GM12878 (cell line): ENCODE data around the gene RPLP2. TPM values are rescaled to one million over a fixed set of nuclear protein-coding genes. Genes with fewer than 3 reads are reported as not detected.

Source experiments
- ATAC-seq: fragments of 200-7000 bp; cut with Tn5 transposase; 3 replicates; pipeline ENCODE4 v1.9.1; 2020; ENCODE audit warnings: mild to moderate bottlenecking, moderate library complexity
- BruUV-seq: library from RNA; stranded (reverse); fragments of 400-500 nt; replicated peaks from 2 replicates; lab custom pipeline; 2021; lab: Mats Ljungman, UMichigan
- CTCF ChIA-PET: fragments of 300-600 bp; sonication (Branson Sonifier 250); formaldehyde crosslinking; extraction: SDS; loops from one replicate; lab custom pipeline; 2021; ENCODE audit warnings: inconsistent platforms; lab: Yijun Ruan, JAX
- POLR2A ChIA-PET: fragments of 350-600 bp; formaldehyde crosslinking; extraction: SDS; loops from one replicate; lab custom pipeline; 2021; ENCODE audit warnings: inconsistent platforms; lab: Charles Lee
- RAD21 ChIA-PET: fragments of 300-600 bp; sonication (Branson Sonifier 250); formaldehyde crosslinking; loops from one replicate; lab custom pipeline; 2023; ENCODE audit warnings: antibody characterized with exemption; ENCODE audit not compliant: unreplicated experiment; lab: Charles Lee
- SMC1A ChIA-PET: fragments of 300-600 bp; sonication (Branson Sonifier 250); formaldehyde crosslinking; loops from one replicate; lab custom pipeline; 2023; ENCODE audit not compliant: unreplicated experiment, uncharacterized antibody; lab: Charles Lee
- DNase-seq: peaks from one replicate; pipeline ENCODE4 v3.0.0-alpha.2; 2011; ENCODE audit warnings: low read depth, low spot score
- FAIRE-seq: peaks from 3 replicates; lab custom pipeline; 2011; peaks lifted over from hg19 to GRCh38; lab: Jason Lieb, UNC
- H2AFZ ChIP-seq: 2 replicates; pipeline ENCODE4 v1.6.0; 2011; ENCODE audit warnings: low read depth, low read length, control low read depth; ENCODE audit not compliant: control insufficient read depth
- H3K27ac ChIP-seq: 2 replicates; pipeline ENCODE4 v1.5.1; 2011; ENCODE audit warnings: control low read depth; ENCODE audit not compliant: control insufficient read depth, insufficient read depth
- H3K27me3 ChIP-seq, 2 experiments: replicated peaks in 1 of 2; 2 replicates each; pipeline versions ENCODE4 v1.6.0 to v1.6.1; 2011; ENCODE audit warnings: low read length in 1 of 2; ENCODE audit not compliant: control insufficient read depth in 2 of 2, insufficient read depth in 2 of 2
- H3K36me3 ChIP-seq, 2 experiments: 2 replicates each; pipeline ENCODE4 v1.5.1; 2011; ENCODE audit warnings: low read length in 1 of 2; ENCODE audit not compliant: control insufficient read depth in 2 of 2, insufficient read depth in 2 of 2
- H3K4me1 ChIP-seq: 2 replicates; pipeline ENCODE4 v1.6.1; 2011; ENCODE audit warnings: mild to moderate bottlenecking, low read length, moderate library complexity, mixed read lengths; ENCODE audit not compliant: control insufficient read depth, insufficient read depth
- H3K4me2 ChIP-seq: 2 replicates; pipeline ENCODE4 v1.6.0; 2011; ENCODE audit warnings: control low read depth; ENCODE audit not compliant: control insufficient read depth, insufficient read depth
- H3K4me3 ChIP-seq: fragments of 200-600 bp; sonication (generic); 2 replicates; pipeline ENCODE4 v1.5.1; 2016
- H3K79me2 ChIP-seq: 2 replicates; pipeline ENCODE4 v1.6.0; 2011; ENCODE audit warnings: low read length; ENCODE audit not compliant: control insufficient read depth, insufficient read depth
- H3K9ac ChIP-seq: 2 replicates; pipeline ENCODE4 v1.8.0; 2011; ENCODE audit warnings: low read length, control low read depth, mixed read lengths; ENCODE audit not compliant: control insufficient read depth, insufficient read depth
- H3K9me3 ChIP-seq: replicated peaks from 3 replicates; pipeline ENCODE4 v1.5.1; 2011; ENCODE audit warnings: mild to moderate bottlenecking, low read length; ENCODE audit not compliant: control insufficient read depth, insufficient read depth
- H4K20me1 ChIP-seq: 2 replicates; pipeline ENCODE4 v1.6.0; 2011; ENCODE audit not compliant: control insufficient read depth, insufficient read depth
- BACH1 ChIP-seq: fragments of 450-650 bp; IDR thresholded peaks from 2 replicates; pipeline ENCODE4 v1.6.1; 2017; ENCODE audit warnings: mild to moderate bottlenecking, borderline replicate concordance
- CHD2 ChIP-seq: IDR thresholded peaks from 2 replicates; pipeline ENCODE4 v1.6.1; 2011; ENCODE audit warnings: low read depth, low read length, improper control_type of control experiment, borderline replicate concordance
- CHD4 ChIP-seq: fragments of 200-600 bp; sonication (generic); IDR thresholded peaks from 2 replicates; pipeline ENCODE4 v1.6.1; 2016; ENCODE audit warnings: mild to moderate bottlenecking
- HDGF ChIP-seq: fragments of 450-650 bp; IDR thresholded peaks from 2 replicates; pipeline ENCODE4 v1.6.1; 2016; ENCODE audit warnings: antibody characterized with exemption
- JUNB ChIP-seq: IDR thresholded peaks from 2 replicates; pipeline ENCODE4 v1.6.1; 2016; ENCODE audit warnings: antibody characterized with exemption, mild to moderate bottlenecking
- NR2C2 ChIP-seq: IDR thresholded peaks from 2 replicates; pipeline ENCODE4 v1.6.1; 2011; ENCODE audit warnings: borderline replicate concordance, low read depth; ENCODE audit not compliant: control insufficient read depth, insufficient read length
- PAX5 ChIP-seq: IDR thresholded peaks from 2 replicates; pipeline ENCODE4 v1.6.1; 2011; ENCODE audit warnings: low read depth, low read length, borderline replicate concordance
- POLR2A ChIP-seq: IDR thresholded peaks from 2 replicates; pipeline ENCODE4 v1.6.1; 2011; ENCODE audit warnings: low read depth, mild to moderate bottlenecking, low read length
- RCOR1 ChIP-seq: conservative IDR thresholded peaks from 2 replicates; pipeline ENCODE4 v1.6.1; 2012; ENCODE audit warnings: low read depth, low read length, improper control_type of control experiment
- SRF ChIP-seq, 2 experiments: IDR thresholded peaks; 2 replicates each; pipeline ENCODE4 v1.6.1; 2011; ENCODE audit warnings: low read depth in 2 of 2, low read length in 2 of 2, mild to moderate bottlenecking in 1 of 2, moderate library complexity in 1 of 2
- STAT3 ChIP-seq: IDR thresholded peaks from 2 replicates; pipeline ENCODE4 v1.6.1; 2011; ENCODE audit warnings: low read depth, low read length, improper control_type of control experiment
- ZNF217 ChIP-seq: fragments of 450-650 bp; IDR thresholded peaks from 2 replicates; pipeline ENCODE4 v1.6.1; 2017; ENCODE audit warnings: antibody characterized with exemption, mild to moderate bottlenecking
- ZNF622 ChIP-seq: fragments of 450-650 bp; IDR thresholded peaks from 2 replicates; pipeline ENCODE4 v1.6.1; 2017; ENCODE audit warnings: mild to moderate bottlenecking, inconsistent platforms
- WGBS: methylation state at CpG from one replicate; pipeline ENCODE4 v1.1.6; 2016; ENCODE audit warnings: low lambda C conversion rate; ENCODE audit not compliant: insufficient replicate concordance, insufficient coverage; ENCODE audit errors: missing lambda C conversion rate; 5-methylcytosine and 5-hydroxymethylcytosine counted together
- in situ Hi-C: fragments of 300-500 bp; cut with MboI; formaldehyde crosslinking; loops from 9 replicates; pipeline ENCODE4 v1.14.3; 2018; ENCODE audit warnings: mixed read lengths
- intact Hi-C: fragments of 100-400 bp; cut with micrococcal nuclease; formaldehyde crosslinking; loops from one replicate; pipeline ENCODE4 v1.14.2; 2022; ENCODE audit not compliant: unreplicated experiment
- polyA plus RNA-seq, 11 experiments: library from polyadenylated mRNA; depleted of rRNA in 4 of 11; unstranded in 6 of 11; stranded (reverse) in 5 of 11; fragments of >200 nt; fragmentation: Nextera tagmentation in 4 of 11; fragmentation: Illumina TruSeq in 1 of 11; extraction: Ambion mirVana in 4 of 11; extraction: Trizol in 1 of 11; gene quantifications; 1 replicate in 1 of 11; 2 replicates in 10 of 11; pipeline versions ENCODE4 v1.2.1 to v1.2.3, GENCODE V29; 2011 to 2016; ENCODE audit warnings: inconsistent platforms in 2 of 11, missing spikeins in 2 of 11, low read depth in 1 of 11
- total RNA-seq, 4 experiments: library from RNA; depleted of rRNA in 3 of 4; stranded (reverse); fragments of >200 nt in 3 of 4; fragmentation: Illumina TruSeq in 1 of 4; extraction: Trizol in 1 of 4; gene quantifications; 2 replicates each; pipeline versions ENCODE4 v1.2.1 to v1.2.3, GENCODE V29; 2013 to 2021
- TF ChIP-seq, protein P1 (sequence below): fragments of 450-650 bp; formaldehyde crosslinking; IDR thresholded peaks from 2 replicates; pipeline ENCODE4 v1.5.0; 2022; ENCODE audit warnings: mild to moderate bottlenecking, missing genetic modification characterization

Gene RPLP2
- total and polyA plus RNA-seq, 10 of the 15 experiments (the other 5 are each of a cell fraction or from before 2014, with no cell fraction given) = 488 to 3,558 (median 1,481) TPM

DNA sequence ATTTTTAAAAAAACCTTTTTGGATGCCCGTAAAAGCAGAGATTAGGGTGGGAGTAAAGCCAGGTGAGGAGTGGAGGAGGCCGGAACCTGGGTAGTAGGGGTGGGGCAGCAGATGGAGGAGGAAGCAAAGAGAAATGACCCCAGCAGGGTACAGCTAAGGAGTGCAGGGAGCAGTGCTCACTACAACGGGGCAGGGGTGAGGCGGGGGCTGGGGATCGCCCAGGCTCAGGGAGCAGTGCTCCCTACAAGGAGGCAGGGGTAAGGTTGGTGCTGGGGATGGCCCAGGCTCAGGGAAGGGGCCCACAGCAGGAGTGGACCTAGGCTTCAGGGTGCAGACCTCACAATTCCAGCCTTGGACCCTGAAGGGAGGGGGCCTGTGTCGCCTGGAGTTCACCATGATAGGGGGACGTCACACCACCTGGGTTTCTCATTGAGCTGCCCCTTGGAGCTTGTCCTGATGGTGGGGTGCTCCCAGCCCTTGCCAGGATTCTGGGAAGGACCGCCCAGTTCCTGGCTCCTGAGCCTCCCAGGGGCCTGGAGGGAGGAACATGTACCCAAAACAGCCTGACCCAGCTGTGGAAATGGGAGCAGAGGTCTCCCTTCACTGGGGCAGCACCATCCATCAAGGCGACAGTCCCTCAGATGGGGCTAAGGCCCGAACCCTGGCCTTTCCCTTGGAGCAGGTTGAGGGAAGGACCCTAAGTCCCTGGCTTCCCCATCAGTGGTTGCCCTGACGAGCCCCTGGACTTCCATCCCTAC lies 6.1 kb downstream of the RPLP2 start:
- ChIA-PET SMC1A (no interaction called here), POLR2A (no interaction called here)
- Histone ChIP-seq H3K4me3 (no peak overlapping the region), H3K27me3 (no peaks in the 10 kb centered on the region), H3K4me2 (no peak overlapping the region), H4K20me1 (peaks cover 8% of the 10 kb centered on the region), H3K36me3 (peaks cover 8 to 28% of the 10 kb centered on the region in 2 experiments; a peak in 3 of 4 replicates)
- no peak for TF ChIP-seq CHD2
- no peak for TF ChIP-seq CHD4
- no peak for TF ChIP-seq RCOR1
- peak; percentile 49; the same call in 1 of the 2 replicates for TF ChIP-seq POLR2A
- TF ChIP-seq, all 136 proteins: peak for 1
- FAIRE-seq (no peak), ATAC-seq (no peak), DNase-seq (no peak)
- CTCF ChIA-PET = no interaction called here
- no TSS peak for BruUV-seq
- 80% methylated on average over 9 of the region's 11 CpGs for WGBS
- in situ Hi-C loops = loop anchor here (25.0 kb wide), 1 partner anchor 1571 kb away; the partner anchor contains the start of gene CD81
- Histone ChIP-seq H3K4me1 (peaks cover 7% of the 10 kb centered on the region), H2AFZ (no peak overlapping the region), H3K79me2 (peaks cover 19% of the 10 kb centered on the region), H3K27ac (no peak overlapping the region), H3K9me3 (no peaks in the 10 kb centered on the region), H3K9ac (no peak overlapping the region)
- RAD21 ChIA-PET = no interaction called here
- intact Hi-C loops = no loop called here

DNA sequence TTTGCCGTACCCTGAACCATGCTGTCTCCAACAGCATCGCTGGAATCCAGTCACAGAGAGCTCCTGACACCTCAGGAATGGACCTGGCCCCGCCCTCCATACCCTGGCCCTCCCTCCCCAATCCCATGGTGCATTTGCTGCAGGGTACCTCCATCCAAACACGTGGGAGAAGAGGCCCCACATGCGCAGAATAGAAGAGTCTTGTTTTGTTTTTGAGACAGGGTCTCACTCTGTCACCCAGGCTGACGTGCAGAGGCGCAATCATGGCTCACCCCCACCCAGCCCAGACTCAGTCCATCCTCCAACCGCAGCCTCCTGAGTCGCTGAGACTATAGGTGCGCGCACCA lies 6.6 kb downstream of the RPLP2 start:
- ChIA-PET CTCF (no interaction called here), RAD21 (no interaction called here), SMC1A (no interaction called here), POLR2A (interaction anchor here (1.0 kb wide), 1 partner anchor 93 kb away, joined by 7 read pairs; no protein-coding TSS in a partner anchor)
- no peak for FAIRE-seq
- H3K4me3 ChIP-seq = no peak overlapping the region
- H3K4me2 ChIP-seq = no peak overlapping the region
- ATAC-seq = no peak
- no peak overlapping the region for H3K9ac ChIP-seq
- no peak overlapping the region for H3K27ac ChIP-seq
- DNase-seq = no peak
- H4K20me1 ChIP-seq = peaks cover 5% of the 10 kb centered on the region
- intact Hi-C loops (no loop called here), in situ Hi-C loops (loop anchor here (25.0 kb wide), 1 partner anchor 1571 kb away; the partner anchor contains the start of gene CD81)
- H3K79me2 ChIP-seq = peaks cover 13% of the 10 kb centered on the region
- peaks cover 4% of the 10 kb centered on the region for H3K4me1 ChIP-seq
- no peaks in the 10 kb centered on the region for H3K9me3 ChIP-seq
- BruUV-seq = no TSS peak
- H2AFZ ChIP-seq = no peak overlapping the region
- no peaks in the 10 kb centered on the region for H3K27me3 ChIP-seq
- peaks cover 8 to 27% of the 10 kb centered on the region in 2 experiments; a peak in 3 of 4 replicates for H3K36me3 ChIP-seq
- WGBS = 89% methylated on average over 11 of the region's 11 CpGs
- TF ChIP-seq JUNB (no peak), HDGF (no peak), BACH1 (no peak), ZNF622 (no peak), SRF (IDR thresholded peaks at IDR 0.05; ENCODE audit: low read depth in 2 of 2, low read length in 2 of 2) (no peak), NR2C2 (no peak), PAX5 (no peak), STAT3 (no peak), ZNF217 (no peak)
- TF ChIP-seq, protein P1, sequence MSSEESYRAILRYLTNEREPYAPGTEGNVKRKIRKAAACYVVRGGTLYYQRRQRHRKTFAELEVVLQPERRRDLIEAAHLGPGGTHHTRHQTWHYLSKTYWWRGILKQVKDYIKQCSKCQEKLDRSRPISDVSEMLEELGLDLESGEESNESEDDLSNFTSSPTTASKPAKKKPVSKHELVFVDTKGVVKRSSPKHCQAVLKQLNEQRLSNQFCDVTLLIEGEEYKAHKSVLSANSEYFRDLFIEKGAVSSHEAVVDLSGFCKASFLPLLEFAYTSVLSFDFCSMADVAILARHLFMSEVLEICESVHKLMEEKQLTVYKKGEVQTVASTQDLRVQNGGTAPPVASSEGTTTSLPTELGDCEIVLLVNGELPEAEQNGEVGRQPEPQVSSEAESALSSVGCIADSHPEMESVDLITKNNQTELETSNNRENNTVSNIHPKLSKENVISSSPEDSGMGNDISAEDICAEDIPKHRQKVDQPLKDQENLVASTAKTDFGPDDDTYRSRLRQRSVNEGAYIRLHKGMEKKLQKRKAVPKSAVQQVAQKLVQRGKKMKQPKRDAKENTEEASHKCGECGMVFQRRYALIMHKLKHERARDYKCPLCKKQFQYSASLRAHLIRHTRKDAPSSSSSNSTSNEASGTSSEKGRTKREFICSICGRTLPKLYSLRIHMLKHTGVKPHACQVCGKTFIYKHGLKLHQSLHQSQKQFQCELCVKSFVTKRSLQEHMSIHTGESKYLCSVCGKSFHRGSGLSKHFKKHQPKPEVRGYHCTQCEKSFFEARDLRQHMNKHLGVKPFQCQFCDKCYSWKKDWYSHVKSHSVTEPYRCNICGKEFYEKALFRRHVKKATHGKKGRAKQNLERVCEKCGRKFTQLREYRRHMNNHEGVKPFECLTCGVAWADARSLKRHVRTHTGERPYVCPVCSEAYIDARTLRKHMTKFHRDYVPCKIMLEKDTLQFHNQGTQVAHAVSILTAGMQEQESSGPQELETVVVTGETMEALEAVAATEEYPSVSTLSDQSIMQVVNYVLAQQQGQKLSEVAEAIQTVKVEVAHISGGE (CRISPR knock-in tag) = no peak
